Measurements from ENCODE around the gene UQCRHL.
A peak's percentile ranks its signal among the peaks of the same experiment; 100 is the strongest.
"Not testable (repeated sequence)": the region's sequence is repeated elsewhere in the genome, so short reads cannot be mapped to it uniquely, and the experiment has no call there.

UQCRHL gene

DNA sequence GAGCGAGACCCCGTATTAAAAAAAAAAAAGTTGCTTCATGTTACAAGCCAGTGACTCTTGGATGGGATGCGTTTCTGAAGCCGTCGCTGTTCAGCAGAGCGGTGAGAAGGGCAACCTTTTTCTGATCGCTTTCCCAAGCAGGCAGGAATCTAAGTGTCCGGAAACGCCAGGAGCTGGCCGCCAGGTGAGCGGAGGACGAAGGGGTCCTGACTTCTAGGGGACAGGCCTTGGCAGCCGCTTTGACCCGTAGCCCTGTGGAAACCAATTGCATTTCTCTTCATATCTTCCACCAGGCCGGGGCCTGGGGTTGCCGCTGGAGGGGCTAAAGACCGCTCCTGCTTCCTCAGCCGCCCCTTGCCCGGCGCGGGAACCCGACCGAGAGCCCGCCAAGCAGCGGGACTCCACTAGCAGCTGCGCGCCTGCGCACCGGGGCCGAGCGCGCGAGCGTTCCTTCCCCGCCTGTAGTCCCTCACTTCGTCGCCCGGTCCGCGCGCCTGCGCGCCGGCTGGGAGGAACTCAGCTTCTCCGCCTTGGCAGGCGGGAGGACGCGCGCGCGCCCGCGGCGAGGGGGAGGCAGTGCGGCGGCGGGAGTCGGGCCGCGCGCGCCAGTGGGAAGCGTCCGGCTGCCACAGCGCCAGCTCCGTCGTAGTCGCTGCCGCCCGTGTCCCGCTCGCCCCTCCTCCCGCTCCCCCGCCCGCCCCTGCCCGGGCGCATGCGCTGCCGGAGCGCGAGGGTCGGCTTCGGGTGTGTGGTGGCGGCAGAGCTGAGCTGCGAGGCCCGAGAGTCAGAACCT lies 39.8 kb upstream of the UQCRHL start, which contains the start of gene SPEN:
Gene SPEN (plus strand): TSS at position 608 of the 793 bp plus-strand sequence. CDS start 361 bp downstream, outside the sequence.
- Histone ChIP-seq H3K36me3 (replicated peaks; ENCODE audit: low read depth, low read length) (no peaks in the 10 kb centered on the region), H3K4me2 (ENCODE audit: low read length) (peak within 1 kb of the TSS; percentile 99), H3K4me3 (ENCODE audit: low read length) (peak within 1 kb of the TSS; percentile 90), H3K9ac (ENCODE audit: low read length) (peak within 1 kb of the TSS; percentile 76), H4K20me1 (ENCODE audit: insufficient read depth, low read length) (no peaks in the 10 kb centered on the region), H3K27ac (ENCODE audit: low read length) (peak within 1 kb of the TSS; percentile 61), H3K9me3 (ENCODE audit: insufficient read depth, low read length) (no peaks in the 10 kb centered on the region; the same call in 1 of the 2 replicates), H3K27me3 (ENCODE audit: low read depth, low read length) (no peaks in the 10 kb centered on the region), H2AFZ (ENCODE audit: low read depth, low read length) (peak within 1 kb of the TSS; percentile 13; the same call in 1 of the 2 replicates), H3K4me1 (ENCODE audit: low read length) (peaks cover 42% of the 10 kb centered on the region), H3K79me2 (ENCODE audit: low read length) (peaks cover 46% of the 10 kb centered on the region)
- TF ChIP-seq, protein P1, sequence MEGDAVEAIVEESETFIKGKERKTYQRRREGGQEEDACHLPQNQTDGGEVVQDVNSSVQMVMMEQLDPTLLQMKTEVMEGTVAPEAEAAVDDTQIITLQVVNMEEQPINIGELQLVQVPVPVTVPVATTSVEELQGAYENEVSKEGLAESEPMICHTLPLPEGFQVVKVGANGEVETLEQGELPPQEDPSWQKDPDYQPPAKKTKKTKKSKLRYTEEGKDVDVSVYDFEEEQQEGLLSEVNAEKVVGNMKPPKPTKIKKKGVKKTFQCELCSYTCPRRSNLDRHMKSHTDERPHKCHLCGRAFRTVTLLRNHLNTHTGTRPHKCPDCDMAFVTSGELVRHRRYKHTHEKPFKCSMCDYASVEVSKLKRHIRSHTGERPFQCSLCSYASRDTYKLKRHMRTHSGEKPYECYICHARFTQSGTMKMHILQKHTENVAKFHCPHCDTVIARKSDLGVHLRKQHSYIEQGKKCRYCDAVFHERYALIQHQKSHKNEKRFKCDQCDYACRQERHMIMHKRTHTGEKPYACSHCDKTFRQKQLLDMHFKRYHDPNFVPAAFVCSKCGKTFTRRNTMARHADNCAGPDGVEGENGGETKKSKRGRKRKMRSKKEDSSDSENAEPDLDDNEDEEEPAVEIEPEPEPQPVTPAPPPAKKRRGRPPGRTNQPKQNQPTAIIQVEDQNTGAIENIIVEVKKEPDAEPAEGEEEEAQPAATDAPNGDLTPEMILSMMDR (IDR thresholded peaks at IDR 0.05; ENCODE audit: low read depth, low read length), result no peak
- no peak for TF ChIP-seq EZH2phosphoT487 (IDR thresholded peaks at IDR 0.05; ENCODE audit: low read depth)

DNA sequence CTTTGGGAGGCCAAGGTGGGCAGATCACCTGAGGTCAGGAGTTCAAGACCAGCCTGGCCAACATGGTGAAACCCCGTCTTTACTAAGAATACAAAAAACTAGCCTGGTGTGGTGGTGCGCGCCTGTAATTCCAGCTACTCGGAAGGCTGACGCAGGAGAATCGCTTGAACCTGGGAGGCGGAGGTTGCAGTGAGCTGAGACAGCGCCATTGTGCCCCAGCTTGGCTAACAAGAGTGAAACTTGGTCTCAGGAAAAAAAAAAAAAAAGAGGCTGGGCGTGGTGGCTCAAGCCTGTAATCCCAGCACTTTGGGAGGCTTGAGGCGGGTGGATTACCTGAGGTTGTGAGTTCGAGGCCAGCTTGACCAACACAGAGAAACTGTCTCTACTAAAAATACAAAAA lies 38.6 kb upstream of the UQCRHL start:
- H4K20me1 ChIP-seq (ENCODE audit: insufficient read depth, low read length); H3K9me3 ChIP-seq (ENCODE audit: insufficient read depth, low read length); H3K9ac ChIP-seq (ENCODE audit: low read length); H3K4me2 ChIP-seq (ENCODE audit: low read length); H3K27me3 ChIP-seq (ENCODE audit: low read depth, low read length); H3K27ac ChIP-seq (ENCODE audit: low read length); H3K4me3 ChIP-seq (ENCODE audit: low read length); H2AFZ ChIP-seq (ENCODE audit: low read depth, low read length); H3K36me3 ChIP-seq (replicated peaks; ENCODE audit: low read depth, low read length): not testable (repeated sequence)
- Histone ChIP-seq H3K79me2 (ENCODE audit: low read length) (peaks cover 33% of the 10 kb centered on the region), H3K4me1 (ENCODE audit: low read length) (peaks cover 35% of the 10 kb centered on the region)

DNA sequence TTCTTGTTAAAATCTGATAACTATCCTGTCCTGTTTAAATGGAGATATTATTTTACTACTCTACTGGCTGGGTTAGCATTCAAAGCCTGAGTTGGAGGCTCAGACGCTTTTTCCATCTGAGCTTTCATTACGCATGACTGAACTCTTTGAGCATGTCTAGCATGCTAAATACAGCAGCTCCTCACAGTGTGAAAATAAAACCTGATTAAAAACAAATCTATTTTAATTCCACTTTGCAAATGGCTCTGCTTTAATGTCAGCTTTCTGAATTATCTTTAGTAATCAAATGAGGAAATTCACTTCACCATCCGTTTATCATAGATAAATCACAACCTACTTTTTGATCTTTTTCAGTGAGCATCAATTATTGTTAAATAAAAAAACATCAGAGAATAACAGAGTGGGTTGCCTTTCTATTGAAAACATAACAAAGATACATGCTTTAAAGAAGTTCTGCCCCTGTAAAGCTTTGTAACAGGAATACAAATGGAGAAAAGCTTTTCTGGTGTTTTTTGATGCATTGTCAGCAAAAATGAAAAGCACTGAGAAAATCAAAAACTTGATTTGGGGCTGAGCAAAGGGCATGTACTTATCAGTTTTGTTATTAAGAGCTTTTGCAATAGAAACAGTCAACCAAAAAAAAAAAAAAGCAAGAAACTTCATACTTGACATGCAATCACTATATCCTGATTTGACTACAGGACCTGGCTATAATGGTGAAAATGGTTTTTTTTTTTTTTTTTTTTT lies 36.5 kb upstream of the UQCRHL start:
- no peak overlapping the region for H3K9ac ChIP-seq (ENCODE audit: low read length)
- no peaks in the 10 kb centered on the region for H3K27me3 ChIP-seq (ENCODE audit: low read depth, low read length)
- H3K4me2 ChIP-seq (ENCODE audit: low read length), result no peak overlapping the region
- peaks cover 13% of the 10 kb centered on the region for H3K79me2 ChIP-seq (ENCODE audit: low read length)
- no peak overlapping the region for H3K27ac ChIP-seq (ENCODE audit: low read length)
- H3K4me1 ChIP-seq (ENCODE audit: low read length), result peaks cover 28% of the 10 kb centered on the region
- H4K20me1 ChIP-seq (ENCODE audit: insufficient read depth, low read length), result no peaks in the 10 kb centered on the region
- no peaks in the 10 kb centered on the region for H3K36me3 ChIP-seq (replicated peaks; ENCODE audit: low read depth, low read length)
- no peak overlapping the region for H3K4me3 ChIP-seq (ENCODE audit: low read length)
- H2AFZ ChIP-seq (ENCODE audit: low read depth, low read length), result no peak overlapping the region
- no peak for TF ChIP-seq EZH2phosphoT487 (IDR thresholded peaks at IDR 0.05; ENCODE audit: low read depth)
- TF ChIP-seq, protein P1 (IDR thresholded peaks at IDR 0.05; ENCODE audit: low read depth, low read length), result no peak
- no peaks in the 10 kb centered on the region; the same call in 1 of the 2 replicates for H3K9me3 ChIP-seq (ENCODE audit: insufficient read depth, low read length)

DNA sequence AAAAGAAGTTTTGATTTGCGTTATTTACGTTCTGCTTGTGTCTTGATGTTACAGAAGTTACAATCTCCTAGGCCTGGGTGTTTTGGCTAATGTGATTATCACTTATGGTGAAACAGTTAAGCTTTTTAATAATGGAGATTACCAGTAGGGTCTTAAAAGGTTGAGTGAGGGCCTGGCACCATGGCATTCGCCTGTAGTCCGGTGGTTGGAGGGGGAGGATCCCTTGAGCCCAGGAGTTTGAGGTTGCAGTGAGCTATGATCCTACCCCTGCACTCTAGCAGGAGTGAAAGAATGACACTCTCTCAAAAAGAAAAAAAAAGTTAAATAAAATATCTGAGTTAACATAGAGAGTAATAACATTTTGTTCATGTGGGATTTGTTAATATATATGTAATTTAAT lies 31.3 kb upstream of the UQCRHL start:
- H3K9me3 ChIP-seq (ENCODE audit: insufficient read depth, low read length), result no peaks in the 10 kb centered on the region
- no peak overlapping the region for H3K4me2 ChIP-seq (ENCODE audit: low read length)
- H3K79me2 ChIP-seq (ENCODE audit: low read length), result peaks cover 3% of the 10 kb centered on the region
- H4K20me1 ChIP-seq (ENCODE audit: insufficient read depth, low read length), result no peaks in the 10 kb centered on the region
- TF ChIP-seq, protein P1 (IDR thresholded peaks at IDR 0.05; ENCODE audit: low read depth, low read length), result no peak
- TF ChIP-seq EZH2phosphoT487 (IDR thresholded peaks at IDR 0.05; ENCODE audit: low read depth), result no peak
- H3K4me3 ChIP-seq (ENCODE audit: low read length), result no peak overlapping the region
- no peak overlapping the region for H3K9ac ChIP-seq (ENCODE audit: low read length)
- H3K27me3 ChIP-seq (ENCODE audit: low read depth, low read length), result no peaks in the 10 kb centered on the region
- H3K4me1 ChIP-seq (ENCODE audit: low read length), result peaks cover 12% of the 10 kb centered on the region
- H2AFZ ChIP-seq (ENCODE audit: low read depth, low read length), result no peak overlapping the region
- no peak overlapping the region for H3K27ac ChIP-seq (ENCODE audit: low read length)
- no peaks in the 10 kb centered on the region for H3K36me3 ChIP-seq (replicated peaks; ENCODE audit: low read depth, low read length)
